Duodenal mucosa (tissue), 2 donors: ENCODE data around the gene TMCO6.
"Not testable (repeated sequence)": the region's sequence is repeated elsewhere in the genome, so short reads cannot be mapped to it uniquely, and the experiment has no call there.

Experiments used
- H3K27ac ChIP-seq: one replicate; pipeline ENCODE4 v1.7.0; 2013; ENCODE audit warnings: low read depth, low read length
- H3K27me3 ChIP-seq, 2 donors: one replicate each; pipeline ENCODE4 v1.7.0; 2013; ENCODE audit warnings: low read length in 2 of 2, control low read depth in 1 of 2; ENCODE audit not compliant: insufficient read depth in 2 of 2, control insufficient read depth in 1 of 2
- H3K36me3 ChIP-seq, 2 donors: one replicate each; pipeline ENCODE4 v1.7.0; 2013; ENCODE audit warnings: low read length in 2 of 2, control low read depth in 1 of 2; ENCODE audit not compliant: insufficient read depth in 2 of 2, control insufficient read depth in 1 of 2
- H3K4me1 ChIP-seq, 2 donors: one replicate each; pipeline ENCODE4 v1.7.0; 2013; ENCODE audit warnings: low read length in 2 of 2, control low read depth in 1 of 2; ENCODE audit not compliant: insufficient read depth in 2 of 2, control insufficient read depth in 1 of 2
- H3K4me3 ChIP-seq, 2 donors: one replicate each; pipeline ENCODE4 v1.7.0; 2013; ENCODE audit warnings: low read length in 2 of 2, low read depth in 1 of 2
- H3K9ac ChIP-seq, 2 donors: one replicate each; pipeline ENCODE4 v1.7.0; 2013; ENCODE audit warnings: low read length in 2 of 2, low read depth in 1 of 2
- H3K9me3 ChIP-seq, 2 donors: one replicate each; pipeline ENCODE4 v1.7.0; 2013; ENCODE audit warnings: low read length in 2 of 2, control low read depth in 1 of 2; ENCODE audit not compliant: control insufficient read depth in 1 of 2

The TMCO6 gene

GRCh38 chr5:140603446-140603698 is 35.9 kb upstream of the TMCO6 start:
- H3K27ac ChIP-seq, H3K36me3 ChIP-seq: not testable (repeated sequence)

GRCh38 chr5:140603734-140604133 is 35.5 kb upstream of the TMCO6 start:
- H3K36me3 ChIP-seq, result no peaks in the 10 kb centered on the region
- no peak overlapping the region for H3K9ac ChIP-seq
- no peaks in the 10 kb centered on the region for H3K27me3 ChIP-seq
- no peak overlapping the region for H3K4me3 ChIP-seq
- H3K9me3 ChIP-seq, result no peaks in the 10 kb centered on the region
- H3K27ac ChIP-seq, result no peak overlapping the region
- H3K4me1 ChIP-seq, result no peaks in the 10 kb centered on the region

More at GRCh38 chr5:140603446-140603698, 35.9 kb upstream of the TMCO6 start:
- not testable (repeated sequence) for H3K4me3 ChIP-seq, H3K9ac ChIP-seq, H3K27me3 ChIP-seq, H3K4me1 ChIP-seq, H3K9me3 ChIP-seq

DNA sequence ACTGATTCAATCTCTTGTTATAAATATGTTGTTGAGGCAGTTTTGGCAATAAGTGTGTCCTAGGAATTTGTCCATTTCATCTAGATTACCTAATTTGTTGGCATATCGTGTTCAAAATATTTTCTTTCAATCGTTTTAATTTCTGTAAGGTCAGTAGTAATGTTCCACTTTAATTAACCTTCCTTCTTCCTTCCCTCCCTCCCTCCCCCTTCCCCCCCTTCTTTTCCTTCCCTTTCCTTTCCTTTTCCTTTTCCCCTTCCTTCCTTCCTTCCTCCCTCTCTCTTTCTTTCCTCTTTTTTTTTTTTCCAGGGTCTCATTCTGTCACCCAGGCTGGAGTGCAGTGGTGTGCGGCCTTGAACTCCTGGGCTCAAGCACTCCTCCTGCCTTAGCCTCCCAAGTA is 33.4 kb upstream of the TMCO6 start:
- no peaks in the 10 kb centered on the region for H3K9me3 ChIP-seq
- H3K4me3 ChIP-seq, result no peak overlapping the region
- H3K4me1 ChIP-seq, result peaks cover 7% of the 10 kb centered on the region in 2 donors
- no peaks in the 10 kb centered on the region for H3K36me3 ChIP-seq
- no peak overlapping the region for H3K27ac ChIP-seq
- no peak overlapping the region for H3K9ac ChIP-seq
- H3K27me3 ChIP-seq, result no peaks in the 10 kb centered on the region

- Histone ChIP-seq H3K4me1 (peaks cover 7% of the 10 kb centered on the region in 2 donors), H3K9me3 (no peaks in the 10 kb centered on the region), H3K27ac (no peak overlapping the region), H3K27me3 (no peaks in the 10 kb centered on the region), H3K36me3 (no peaks in the 10 kb centered on the region), H3K4me3 (no peak overlapping the region), H3K9ac (no peak overlapping the region)
Measured at GRCh38 chr5:140607031-140607430, 32.2 kb upstream of the TMCO6 start.

DNA sequence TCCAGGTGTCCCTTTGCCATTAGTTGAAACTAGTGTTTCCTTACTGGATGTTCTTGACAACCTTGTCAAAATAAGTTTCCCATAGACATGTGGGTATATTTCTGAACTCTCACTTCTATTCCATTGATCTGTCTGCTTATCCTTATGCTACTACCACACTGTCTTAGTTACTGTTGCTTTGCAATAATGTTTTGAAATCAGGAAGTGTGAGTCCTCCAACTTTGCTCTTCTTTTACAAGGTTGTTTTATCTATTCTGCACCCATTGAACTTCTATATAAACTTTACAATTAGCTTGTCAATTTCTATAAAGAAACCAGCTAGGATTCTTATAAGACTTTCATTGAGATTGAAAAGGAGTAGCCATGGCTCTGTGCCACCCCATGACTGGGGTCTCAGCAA is 30.5 kb upstream of the TMCO6 start:
- Histone ChIP-seq H3K27me3 (no peaks in the 10 kb centered on the region), H3K36me3 (no peaks in the 10 kb centered on the region), H3K9ac (no peak overlapping the region), H3K27ac (no peak overlapping the region), H3K4me3 (no peak overlapping the region), H3K9me3 (no peaks in the 10 kb centered on the region), H3K4me1 (peaks cover 7% of the 10 kb centered on the region in 2 donors)

DNA sequence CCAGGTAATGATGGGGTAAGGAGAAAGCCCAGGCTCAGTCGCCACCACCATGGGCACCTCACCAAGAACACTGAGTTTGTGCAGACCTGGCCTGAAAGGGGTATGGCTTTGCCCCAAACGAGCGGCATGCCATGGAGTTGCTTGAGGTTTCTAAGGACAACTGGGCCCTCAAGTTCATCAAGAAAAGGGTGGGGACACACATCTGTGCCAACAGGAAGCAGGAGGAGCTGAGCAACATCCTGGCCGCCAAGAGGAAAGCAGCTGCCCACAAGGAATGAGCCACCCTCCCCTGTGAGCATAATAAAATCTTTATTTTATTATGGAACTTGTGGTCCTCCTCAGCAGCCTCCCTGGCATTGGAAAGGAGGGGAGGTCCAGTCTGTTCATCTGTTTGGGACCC is 30.1 kb upstream of the TMCO6 start:
- Histone ChIP-seq H3K27ac (no peak overlapping the region), H3K4me3 (no peak overlapping the region), H3K4me1 (peaks cover 7% of the 10 kb centered on the region in 2 donors), H3K9ac (no peak overlapping the region), H3K9me3 (no peaks in the 10 kb centered on the region), H3K36me3 (no peaks in the 10 kb centered on the region), H3K27me3 (no peaks in the 10 kb centered on the region)

- Histone ChIP-seq H3K36me3 (no peaks in the 10 kb centered on the region), H3K4me1 (peaks cover 7% of the 10 kb centered on the region in 2 donors), H3K27me3 (no peaks in the 10 kb centered on the region), H3K9me3 (no peaks in the 10 kb centered on the region), H3K27ac (no peak overlapping the region), H3K9ac (no peak overlapping the region), H3K4me3 (no peak overlapping the region)
Measured at GRCh38 chr5:140611020-140611521, 28.2 kb upstream of the TMCO6 start.

DNA sequence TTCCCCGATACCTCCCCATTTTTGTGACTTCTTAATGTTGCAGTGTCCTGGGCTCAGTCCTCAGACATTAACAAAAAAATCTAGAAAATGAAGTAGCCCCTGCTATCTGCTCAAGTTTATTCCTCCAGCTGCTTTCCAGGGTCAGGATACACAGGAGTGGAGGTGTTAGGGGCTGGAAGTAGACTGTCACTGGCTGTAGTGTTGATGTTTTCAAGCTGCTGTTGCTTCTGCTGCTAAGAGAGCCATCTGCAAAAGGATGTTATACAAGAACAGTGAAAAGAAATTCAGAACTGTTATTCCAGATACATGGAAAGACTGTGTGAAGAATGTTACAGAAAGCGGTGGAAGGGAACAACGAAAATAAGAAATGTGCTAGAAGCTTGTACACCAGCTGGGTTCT is 16.9 kb upstream of the TMCO6 start:
- Histone ChIP-seq H3K27me3 (no peaks in the 10 kb centered on the region), H3K9me3 (no peaks in the 10 kb centered on the region), H3K4me3 (no peak overlapping the region), H3K9ac (no peak overlapping the region), H3K36me3 (no peaks in the 10 kb centered on the region), H3K27ac (no peak overlapping the region), H3K4me1 (no peaks in the 10 kb centered on the region)

DNA sequence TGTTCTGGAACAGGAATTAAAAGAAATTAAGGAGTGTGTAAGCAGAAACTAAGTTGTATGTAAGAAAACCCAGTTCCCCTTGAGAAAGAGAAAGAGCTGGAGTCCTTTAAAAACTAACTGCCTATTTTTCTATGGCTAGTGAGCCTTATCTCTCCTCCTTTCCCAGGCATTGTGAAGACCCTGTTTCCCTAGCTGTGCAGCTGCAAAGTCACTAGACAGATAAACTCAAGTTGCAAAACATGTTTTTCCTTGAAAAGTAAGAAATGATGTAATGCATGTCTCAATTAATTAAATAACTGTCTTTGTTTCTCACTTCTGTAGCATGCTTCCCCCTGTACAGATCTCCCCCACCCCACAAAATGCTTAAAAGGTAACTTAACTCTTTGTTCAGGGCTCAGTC is 16.2 kb upstream of the TMCO6 start:
- H3K4me3 ChIP-seq, H3K27me3 ChIP-seq, H3K36me3 ChIP-seq, H3K27ac ChIP-seq, H3K9me3 ChIP-seq, H3K4me1 ChIP-seq, H3K9ac ChIP-seq: not testable (repeated sequence)

GRCh38 chr5:140624886-140625285 is 14.4 kb upstream of the TMCO6 start:
- not testable (repeated sequence) for H3K27ac ChIP-seq

DNA sequence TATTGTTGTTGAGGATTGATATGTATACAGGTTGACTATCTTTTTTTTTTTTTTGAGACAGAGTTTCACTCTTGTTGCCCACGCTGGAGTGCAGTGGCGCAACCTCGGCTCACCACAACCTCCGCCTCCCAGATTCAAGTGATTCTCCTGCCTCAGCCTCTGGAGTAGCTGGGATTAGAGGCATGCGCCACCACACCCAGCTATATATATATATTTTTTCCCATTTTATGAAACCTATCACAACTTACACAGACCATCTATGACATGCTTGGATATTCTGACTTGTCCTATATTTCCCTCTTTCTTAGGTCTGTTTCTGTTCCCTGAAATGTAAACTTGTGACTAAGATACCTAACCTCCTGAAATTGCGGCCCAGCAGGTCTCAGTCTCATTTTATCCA is 11.3 kb upstream of the TMCO6 start:
- peaks cover 7 to 14% of the 10 kb centered on the region in 2 donors for H3K4me1 ChIP-seq
- no peak overlapping the region for H3K9ac ChIP-seq
- H3K27me3 ChIP-seq, result no peaks in the 10 kb centered on the region
- no peak overlapping the region for H3K4me3 ChIP-seq
- no peaks in the 10 kb centered on the region for H3K36me3 ChIP-seq
- H3K9me3 ChIP-seq, result peaks cover 0 to 4% of the 10 kb centered on the region in 2 donors
- no peak overlapping the region for H3K27ac ChIP-seq

More at GRCh38 chr5:140624886-140625285, 14.4 kb upstream of the TMCO6 start:
- not testable (repeated sequence) for H3K9ac ChIP-seq, H3K9me3 ChIP-seq, H3K36me3 ChIP-seq, H3K27me3 ChIP-seq, H3K4me3 ChIP-seq, H3K4me1 ChIP-seq
